GM19023 (cell line): ENCODE results near the gene RRP8.

Experiments used
- ATAC-seq: cut with Tn5 transposase; IDR thresholded peaks from one replicate; pipeline ENCODE4 v1.9.1; 2021; ENCODE audit warnings: mild to moderate bottlenecking, moderate library complexity; ENCODE audit not compliant: unreplicated experiment

Gene RRP8

DNA sequence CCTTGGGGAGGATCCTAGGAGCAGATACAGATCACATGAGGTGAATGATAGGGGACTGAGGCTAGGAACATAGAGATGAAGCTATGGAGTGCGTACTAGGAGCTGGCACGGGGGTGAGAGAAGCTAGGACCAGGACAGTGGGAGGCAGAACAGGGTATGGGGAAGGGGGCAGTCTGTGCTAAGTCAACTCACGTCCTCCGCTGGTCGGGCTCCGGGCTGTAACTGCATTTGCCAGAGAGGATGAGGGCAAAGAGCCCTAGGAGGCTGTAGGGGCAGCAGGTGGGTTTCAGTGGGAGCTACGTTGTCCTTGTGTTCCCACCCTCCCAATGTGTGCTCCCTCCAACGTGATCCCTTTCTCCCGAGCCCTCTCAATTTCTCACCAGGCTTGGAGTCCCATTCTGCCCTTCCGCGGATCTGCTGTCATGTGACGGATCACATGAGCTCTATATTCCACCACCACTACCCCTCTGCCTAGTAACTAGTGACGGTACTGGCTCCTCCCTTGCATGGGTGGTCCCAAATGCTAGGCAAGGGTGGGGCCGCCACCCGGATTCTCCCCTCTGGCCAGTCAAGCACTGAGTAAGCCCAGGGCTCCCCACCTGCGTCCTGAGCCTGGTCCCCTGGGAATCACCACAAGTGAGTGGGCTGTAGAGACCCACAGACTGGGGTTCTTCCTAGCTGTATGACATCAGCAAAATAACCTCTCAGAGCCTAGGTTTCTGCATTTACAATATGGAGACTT lies 15.8 kb upstream of the RRP8 start, which contains the start of gene TPP1:
TPP1 (minus strand) TSS at position 419 of the 742 bp plus-strand sequence; CDS start at position 397, 22 bp downstream.
- peak; percentile 98 for ATAC-seq

DNA sequence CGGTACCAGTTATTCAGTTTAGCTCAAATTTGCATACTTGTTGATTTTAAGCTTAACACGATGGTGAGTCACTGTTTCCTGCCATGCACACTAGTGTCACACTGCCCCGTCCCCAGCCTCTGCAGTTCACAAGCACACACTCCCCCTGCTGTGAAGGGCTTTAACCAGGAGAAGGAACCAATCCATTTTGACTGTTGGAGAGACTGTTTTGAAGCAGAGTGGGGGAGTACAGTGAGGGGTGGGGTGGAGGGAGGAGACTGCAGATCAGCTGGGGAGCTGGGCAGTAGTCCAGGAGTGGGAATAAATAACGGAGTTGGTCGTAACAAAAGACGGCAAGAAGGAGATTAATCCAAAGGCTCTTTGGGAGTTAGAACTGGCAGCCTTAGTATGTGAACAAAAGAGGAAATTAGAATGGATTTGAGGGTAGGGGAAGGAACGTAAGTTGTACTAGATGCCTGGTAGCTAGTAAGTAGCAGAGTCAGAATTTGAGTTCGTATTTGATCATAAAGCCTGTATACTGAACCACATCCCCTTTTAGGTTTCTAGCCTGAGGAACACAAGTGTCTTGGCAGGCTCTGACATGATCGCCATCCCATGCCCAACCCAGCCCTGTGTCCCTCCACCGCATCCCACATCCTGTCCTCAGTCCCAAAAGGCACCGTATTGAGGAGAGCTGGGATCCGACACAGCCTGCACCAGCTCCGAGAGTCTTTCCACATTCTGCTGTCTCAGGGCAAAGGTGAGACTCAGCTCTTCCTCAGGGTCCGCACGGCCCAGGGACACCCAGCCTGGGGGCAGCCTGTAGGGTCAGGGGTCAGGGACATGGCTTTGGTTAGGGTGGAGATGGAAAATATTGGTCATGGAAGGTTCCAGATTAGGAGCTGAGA lies 14.9 kb upstream of the RRP8 start:
- ATAC-seq = peak; percentile 10

GRCh38 chr11:6617315-6617781 lies 13.9 kb upstream of the RRP8 start:
- ATAC-seq = no peak

- no peak for ATAC-seq
These were observed 13.3 kb upstream of the RRP8 start for GRCh38 chr11:6616596-6617250.

GRCh38 chr11:6615882-6616585 lies 12.6 kb upstream of the RRP8 start:
- no peak for ATAC-seq

GRCh38 chr11:6615046-6615445 lies 11.6 kb upstream of the RRP8 start:
- no peak for ATAC-seq

GRCh38 chr11:6614446-6614845 lies 11.0 kb upstream of the RRP8 start:
- ATAC-seq = no peak

DNA sequence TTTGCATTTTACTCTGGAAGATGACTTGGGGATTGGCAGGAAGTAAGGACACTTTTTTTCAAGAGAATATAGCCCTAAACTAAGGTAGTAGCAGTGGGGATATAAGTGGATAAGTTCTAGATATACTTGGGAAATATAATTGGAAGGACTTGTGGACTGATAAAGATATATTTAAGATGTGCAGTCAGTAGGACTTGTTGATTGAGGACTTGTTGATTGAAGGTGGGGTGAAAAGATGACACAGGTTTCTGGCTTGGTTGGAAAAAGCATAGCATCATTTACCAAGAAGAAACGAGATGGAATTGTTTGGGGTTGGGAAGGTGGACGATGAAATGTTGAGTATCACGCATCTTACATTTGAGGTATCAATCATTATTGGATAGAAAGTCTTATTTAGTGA lies 10.1 kb upstream of the RRP8 start:
- ATAC-seq = no peak

- peak; percentile 94 for ATAC-seq
These were observed 9.0 kb upstream of the RRP8 start, which contains the start of gene TAF10 for GRCh38 chr11:6612213-6613041. TSS of gene TAF10 (minus strand) at chr11:6612216. CDS start at chr11:6612189, 27 bp downstream.

- ATAC-seq = peak; percentile 17
These were observed 8.5 kb upstream of the RRP8 start for GRCh38 chr11:6611963-6612212.

DNA sequence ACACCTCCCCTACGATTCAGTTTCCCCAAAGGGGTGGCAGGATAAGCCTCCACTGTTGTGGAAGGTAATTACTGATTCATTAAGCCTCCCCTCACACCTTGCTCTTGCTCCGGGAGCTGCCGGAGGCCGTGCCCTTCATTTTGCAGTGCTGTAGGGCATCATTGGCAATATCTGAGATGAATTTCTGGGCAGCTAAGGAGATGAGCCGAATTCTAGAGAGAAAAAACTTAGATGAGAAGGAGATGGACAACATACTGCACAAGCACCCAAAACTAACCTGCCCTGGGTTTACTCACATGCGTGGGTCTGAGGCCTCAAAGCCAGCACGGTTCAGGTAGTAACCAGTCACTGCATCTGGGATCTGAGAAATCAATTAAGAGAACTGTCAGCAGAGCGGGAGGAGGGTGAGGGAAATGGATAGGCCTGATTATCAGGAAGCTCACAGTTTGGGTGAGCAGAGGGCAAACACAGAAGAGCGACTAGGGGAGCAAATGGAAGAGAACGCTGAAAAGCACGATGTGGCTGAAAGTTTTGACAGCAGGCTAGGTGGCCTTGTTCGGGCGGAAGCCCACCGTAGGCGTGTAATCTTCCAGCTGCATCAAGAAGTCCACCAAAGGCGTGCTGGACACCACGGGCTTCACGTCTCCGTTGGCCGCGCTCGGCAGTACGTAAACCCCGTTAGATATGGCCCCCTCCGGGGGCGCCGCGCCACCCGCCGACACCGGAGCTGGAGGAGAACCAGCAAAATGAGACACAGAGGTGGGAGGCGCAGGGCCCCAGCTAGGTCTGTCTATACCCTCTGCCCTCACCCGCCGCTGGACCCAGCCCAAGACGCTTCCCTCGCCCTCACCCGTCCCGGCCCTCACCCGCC lies 7.9 kb upstream of the RRP8 start:
- ATAC-seq = peak; percentile 1

DNA sequence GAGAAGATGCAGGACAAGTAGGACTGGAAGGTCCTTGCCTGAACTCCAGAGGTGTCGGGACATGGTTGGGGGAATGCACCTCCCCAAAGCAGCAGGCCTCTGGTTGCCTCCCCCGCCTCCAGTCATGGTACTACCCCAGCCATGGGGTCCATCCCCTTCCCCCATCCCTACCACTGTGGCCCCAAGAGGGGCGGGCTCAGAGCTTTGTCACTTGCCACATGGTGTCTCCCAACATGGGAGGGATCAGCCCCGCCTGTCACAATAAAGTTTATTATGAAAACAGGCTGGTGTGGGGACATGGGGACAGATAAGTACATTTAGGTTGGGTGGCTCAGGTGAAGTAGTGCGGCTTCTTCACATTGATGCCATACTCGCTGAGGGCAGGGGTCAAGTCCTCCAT lies 7.2 kb upstream of the RRP8 start:
- no peak for ATAC-seq

GRCh38 chr11:6609502-6610015 lies 6.1 kb upstream of the RRP8 start:
- no peak for ATAC-seq

DNA sequence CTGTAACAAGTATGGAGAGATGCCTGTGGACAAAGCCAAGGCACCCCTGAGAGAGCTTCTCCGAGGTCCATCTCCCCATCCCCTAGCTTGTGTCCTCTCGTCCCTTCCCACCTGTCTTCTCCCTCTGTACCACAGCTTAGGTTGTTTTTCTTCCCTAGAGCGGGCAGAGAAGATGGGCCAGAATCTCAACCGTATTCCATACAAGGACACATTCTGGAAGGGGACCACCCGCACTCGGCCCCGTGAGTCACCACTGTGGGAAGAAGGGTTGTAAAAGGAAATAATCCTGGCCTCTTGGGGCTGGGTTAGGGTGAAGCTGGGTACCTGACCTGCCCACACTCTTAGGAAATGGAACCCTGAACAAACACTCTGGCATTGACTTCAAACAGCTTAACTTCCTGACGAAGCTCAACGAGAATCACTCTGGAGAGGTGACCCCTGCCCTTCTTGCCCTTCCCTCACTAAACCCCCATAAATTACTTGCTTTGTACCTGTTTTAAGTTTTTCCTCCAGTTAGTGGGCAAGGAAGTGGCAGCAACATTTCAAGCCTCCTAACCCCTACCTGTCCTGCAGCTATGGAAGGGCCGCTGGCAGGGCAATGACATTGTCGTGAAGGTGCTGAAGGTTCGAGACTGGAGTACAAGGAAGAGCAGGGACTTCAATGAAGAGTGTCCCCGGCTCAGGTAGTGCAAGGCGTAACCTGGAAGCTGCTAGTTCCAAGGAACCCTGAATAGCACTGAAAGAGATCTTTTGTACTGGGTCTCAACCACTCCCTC lies 5.5 kb upstream of the RRP8 start:
- no peak for ATAC-seq

DNA sequence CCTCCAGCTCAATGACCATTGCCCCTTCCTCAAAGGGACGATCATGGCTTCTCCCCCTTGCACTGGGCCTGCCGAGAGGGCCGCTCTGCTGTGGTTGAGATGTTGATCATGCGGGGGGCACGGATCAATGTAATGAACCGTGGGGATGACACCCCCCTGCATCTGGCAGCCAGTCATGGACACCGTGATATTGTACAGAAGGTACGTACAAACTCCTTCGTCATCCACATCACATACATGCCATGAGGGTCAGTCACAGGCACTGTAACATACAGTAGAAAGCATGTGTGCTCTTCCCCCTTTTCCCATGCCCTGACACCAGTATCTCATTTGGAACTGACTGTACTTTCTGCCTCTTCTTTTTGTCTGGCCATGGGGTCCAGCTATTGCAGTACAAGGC lies 4.6 kb upstream of the RRP8 start:
- ATAC-seq = no peak

GRCh38 chr11:6607190-6607795 lies 3.9 kb upstream of the RRP8 start:
- no peak for ATAC-seq

DNA sequence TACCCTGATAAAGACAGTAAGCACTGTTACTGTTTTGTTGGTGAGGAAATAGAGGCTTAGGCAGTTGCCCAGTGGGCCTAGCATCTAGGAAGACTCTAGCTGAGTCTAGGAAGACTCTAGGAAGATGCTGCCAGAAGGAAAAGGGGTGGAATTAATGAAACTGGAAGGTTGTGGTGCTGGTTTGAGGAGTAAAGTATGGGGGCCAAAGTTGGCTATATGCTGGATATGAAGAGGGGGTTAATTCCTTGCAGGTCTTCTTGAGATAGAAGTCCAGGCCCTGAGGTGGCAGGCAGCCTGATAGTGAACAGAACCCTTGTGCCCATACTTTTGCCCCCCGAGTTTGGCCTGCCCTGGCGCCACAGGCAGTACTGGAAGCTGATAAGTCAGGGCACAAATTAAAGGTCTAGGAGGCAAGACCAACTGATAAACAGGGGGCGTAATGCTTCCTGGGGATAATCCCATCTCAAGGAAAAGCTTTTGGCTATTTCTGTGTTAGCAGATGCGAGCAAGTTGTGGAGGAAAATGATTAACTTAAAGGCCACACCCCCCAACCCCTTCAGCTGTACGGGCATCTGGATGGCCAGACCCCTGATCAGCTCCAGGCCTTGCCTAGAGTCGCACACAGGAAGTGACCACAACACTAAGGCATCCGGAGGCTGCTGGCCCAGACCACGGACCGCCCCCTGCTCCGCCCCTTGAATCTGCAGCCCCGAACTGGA lies 3.2 kb upstream of the RRP8 start:
- peak; percentile 34 for ATAC-seq
